Type B pancreatic cell (in vitro differentiated cells): Measurements from ENCODE around the gene SEC14L6. TPM values are rescaled to one million over a fixed set of nuclear protein-coding genes. Genes with fewer than 3 reads are reported as not detected.
A peak's percentile ranks its signal among the peaks of the same experiment; 100 is the strongest.

Experiments used
- DNase-seq: peaks from one replicate; pipeline ENCODE4 v3.0.0; 2021; ENCODE audit warnings: mixed read lengths; ENCODE audit not compliant: unreplicated experiment; ENCODE audit errors: extremely low spot score
- H3K27ac Mint-ChIP-seq: 2 replicates; pipeline ENCODE4 v1.8.0; 2021; ENCODE audit warnings: mild to moderate bottlenecking, mixed read lengths
- H3K27me3 Mint-ChIP-seq: 2 replicates; pipeline ENCODE4 v1.8.0; 2021; ENCODE audit warnings: mixed read lengths
- H3K36me3 Mint-ChIP-seq: 2 replicates; pipeline ENCODE4 v1.8.0; 2021; ENCODE audit warnings: mixed read lengths
- H3K4me1 Mint-ChIP-seq: one replicate; pipeline ENCODE4 v1.8.0; 2021; ENCODE audit warnings: mixed read lengths; ENCODE audit not compliant: unreplicated experiment
- H3K4me3 Mint-ChIP-seq: 2 replicates; pipeline ENCODE4 v1.8.0; 2021; ENCODE audit warnings: mild to moderate bottlenecking, mixed read lengths
- H3K9me3 Mint-ChIP-seq: 2 replicates; pipeline ENCODE4 v1.8.0; 2021; ENCODE audit warnings: mixed read lengths
- total RNA-seq: library from RNA; stranded (reverse); gene quantifications from 2 replicates; pipeline ENCODE4 v1.2.1, GENCODE V29; 2021; ENCODE audit warnings: low replicate concordance
- TF ChIP-seq, protein P1 (sequence below): fragments of 200-600 bp; sonication (generic); conservative IDR thresholded peaks from 2 replicates; pipeline ENCODE4 v1.5.0; 2021; ENCODE audit warnings: antibody characterized with exemption, mild to moderate bottlenecking

The SEC14L6 gene
- total RNA-seq, 1 donor from 2014 or later = 1.5 TPM

- H3K4me3 Mint-ChIP-seq = no peak overlapping the region
- no peaks in the 10 kb centered on the region for H3K9me3 Mint-ChIP-seq
- TF ChIP-seq, protein P1, sequence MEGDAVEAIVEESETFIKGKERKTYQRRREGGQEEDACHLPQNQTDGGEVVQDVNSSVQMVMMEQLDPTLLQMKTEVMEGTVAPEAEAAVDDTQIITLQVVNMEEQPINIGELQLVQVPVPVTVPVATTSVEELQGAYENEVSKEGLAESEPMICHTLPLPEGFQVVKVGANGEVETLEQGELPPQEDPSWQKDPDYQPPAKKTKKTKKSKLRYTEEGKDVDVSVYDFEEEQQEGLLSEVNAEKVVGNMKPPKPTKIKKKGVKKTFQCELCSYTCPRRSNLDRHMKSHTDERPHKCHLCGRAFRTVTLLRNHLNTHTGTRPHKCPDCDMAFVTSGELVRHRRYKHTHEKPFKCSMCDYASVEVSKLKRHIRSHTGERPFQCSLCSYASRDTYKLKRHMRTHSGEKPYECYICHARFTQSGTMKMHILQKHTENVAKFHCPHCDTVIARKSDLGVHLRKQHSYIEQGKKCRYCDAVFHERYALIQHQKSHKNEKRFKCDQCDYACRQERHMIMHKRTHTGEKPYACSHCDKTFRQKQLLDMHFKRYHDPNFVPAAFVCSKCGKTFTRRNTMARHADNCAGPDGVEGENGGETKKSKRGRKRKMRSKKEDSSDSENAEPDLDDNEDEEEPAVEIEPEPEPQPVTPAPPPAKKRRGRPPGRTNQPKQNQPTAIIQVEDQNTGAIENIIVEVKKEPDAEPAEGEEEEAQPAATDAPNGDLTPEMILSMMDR = no peak
- H3K27ac Mint-ChIP-seq = no peak overlapping the region
- no peaks in the 10 kb centered on the region for H3K4me1 Mint-ChIP-seq
- DNase-seq = no peak
- H3K36me3 Mint-ChIP-seq = no peaks in the 10 kb centered on the region
- peaks cover 33% of the 10 kb centered on the region for H3K27me3 Mint-ChIP-seq
Measured at GRCh38 chr22:30495041-30495784, 51.3 kb downstream of the SEC14L6 start.

DNA sequence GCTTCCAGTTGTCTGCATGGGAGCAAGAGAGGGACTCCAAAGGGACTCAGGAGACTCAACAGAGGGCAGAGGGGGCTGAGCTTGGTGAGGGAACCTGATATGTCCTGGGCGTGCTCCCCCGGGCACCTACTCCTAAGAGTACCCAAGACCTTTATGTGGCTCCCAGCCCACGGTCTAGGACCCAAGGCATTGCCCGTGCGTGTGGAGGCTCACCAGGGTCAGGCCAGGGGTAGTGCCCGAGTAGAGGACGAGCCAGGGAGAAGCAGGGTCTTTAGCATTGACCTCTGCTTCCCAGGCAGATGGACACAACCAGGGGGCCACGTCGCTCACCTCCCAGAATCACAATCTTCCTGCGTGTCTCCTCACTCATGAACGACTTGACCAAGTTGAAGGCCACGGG is 54.4 kb downstream of the SEC14L6 start:
- H3K27ac Mint-ChIP-seq = no peak overlapping the region
- peaks cover 23% of the 10 kb centered on the region for H3K27me3 Mint-ChIP-seq
- DNase-seq = no peak

GRCh38 chr22:30491381-30491780 is 55.2 kb downstream of the SEC14L6 start:
- Mint-ChIP-seq H3K9me3 (no peaks in the 10 kb centered on the region), H3K36me3 (no peaks in the 10 kb centered on the region), H3K4me3 (no peak overlapping the region), H3K4me1 (no peaks in the 10 kb centered on the region), H3K27ac (no peak overlapping the region), H3K27me3 (peaks cover 23% of the 10 kb centered on the region)
- DNase-seq = no peak
- TF ChIP-seq, protein P1 = no peak

More for the DNA sequence above, 54.4 kb downstream of the SEC14L6 start:
- TF ChIP-seq, protein P1 = no peak
- no peaks in the 10 kb centered on the region for H3K9me3 Mint-ChIP-seq
- H3K36me3 Mint-ChIP-seq = no peaks in the 10 kb centered on the region
- H3K4me1 Mint-ChIP-seq = no peaks in the 10 kb centered on the region
- no peak overlapping the region for H3K4me3 Mint-ChIP-seq

- H3K36me3 Mint-ChIP-seq = no peaks in the 10 kb centered on the region
- no peak overlapping the region for H3K27ac Mint-ChIP-seq
- H3K4me3 Mint-ChIP-seq = no peak overlapping the region
- H3K4me1 Mint-ChIP-seq = no peaks in the 10 kb centered on the region
- H3K27me3 Mint-ChIP-seq = peaks cover 23% of the 10 kb centered on the region
- no peak for DNase-seq
- H3K9me3 Mint-ChIP-seq = no peaks in the 10 kb centered on the region
- TF ChIP-seq, protein P1 = peak; percentile 18
Measured at GRCh38 chr22:30490399-30490798, 56.1 kb downstream of the SEC14L6 start.

- no peaks in the 10 kb centered on the region for H3K4me1 Mint-ChIP-seq
- H3K27ac Mint-ChIP-seq = no peak overlapping the region
- H3K27me3 Mint-ChIP-seq = peaks cover 13% of the 10 kb centered on the region
- no peaks in the 10 kb centered on the region for H3K36me3 Mint-ChIP-seq
- H3K4me3 Mint-ChIP-seq = no peak overlapping the region
- H3K9me3 Mint-ChIP-seq = no peaks in the 10 kb centered on the region
- TF ChIP-seq, protein P1 = no peak
- no peak for DNase-seq
Measured at GRCh38 chr22:30488121-30488520, 58.4 kb downstream of the SEC14L6 start.
